GM12878 (cell line): ENCODE measurements around the gene ATG13. TPM values are rescaled to one million over a fixed set of nuclear protein-coding genes. Genes with fewer than 3 reads are reported as not detected.

Experiments used
- CREB1 ChIP-seq: IDR thresholded peaks from 2 replicates; pipeline ENCODE4 v1.6.1; 2012; ENCODE audit warnings: low read depth, mild to moderate bottlenecking, inconsistent platforms
- JUND ChIP-seq: IDR thresholded peaks from 2 replicates; pipeline ENCODE4 v1.6.1; 2012; ENCODE audit warnings: low read depth, mild to moderate bottlenecking, low read length, improper control_type of control experiment, moderate library complexity
- NFIC ChIP-seq: IDR thresholded peaks from 2 replicates; pipeline ENCODE4 v1.6.1; 2012; ENCODE audit warnings: low read depth, mild to moderate bottlenecking, inconsistent platforms, low read length, moderate library complexity
- NRF1 ChIP-seq: conservative IDR thresholded peaks from 2 replicates; pipeline ENCODE4 v1.6.1; 2011; ENCODE audit warnings: mild to moderate bottlenecking, low read depth, low read length, improper control_type of control experiment
- SUPT20H ChIP-seq: IDR thresholded peaks from 2 replicates; pipeline ENCODE4 v1.6.1; 2011; ENCODE audit warnings: low read depth, mild to moderate bottlenecking, low read length, moderate library complexity, borderline replicate concordance; ENCODE audit not compliant: control insufficient read depth
- WRNIP1 ChIP-seq: IDR thresholded peaks from 2 replicates; pipeline ENCODE4 v1.6.1; 2011; ENCODE audit warnings: low read depth, low read length, improper control_type of control experiment, borderline replicate concordance
- ZNF217 ChIP-seq: fragments of 450-650 bp; IDR thresholded peaks from 2 replicates; pipeline ENCODE4 v1.6.1; 2017; ENCODE audit warnings: antibody characterized with exemption, mild to moderate bottlenecking
- polyA plus RNA-seq, 11 experiments: library from polyadenylated mRNA; depleted of rRNA in 4 of 11; unstranded in 6 of 11; stranded (reverse) in 5 of 11; fragments of >200 nt; fragmentation: Nextera tagmentation in 4 of 11; fragmentation: Illumina TruSeq in 1 of 11; extraction: Ambion mirVana in 4 of 11; extraction: Trizol in 1 of 11; gene quantifications; 1 replicate in 1 of 11; 2 replicates in 10 of 11; pipeline versions ENCODE4 v1.2.1 to v1.2.3, GENCODE V29; 2011 to 2016; ENCODE audit warnings: inconsistent platforms in 2 of 11, missing spikeins in 2 of 11, low read depth in 1 of 11
- total RNA-seq, 4 experiments: library from RNA; depleted of rRNA in 3 of 4; stranded (reverse); fragments of >200 nt in 3 of 4; fragmentation: Illumina TruSeq in 1 of 4; extraction: Trizol in 1 of 4; gene quantifications; 2 replicates each; pipeline versions ENCODE4 v1.2.1 to v1.2.3, GENCODE V29; 2013 to 2021
- TF ChIP-seq, protein P1 (sequence below): fragments of 450-650 bp; IDR thresholded peaks from 2 replicates; pipeline ENCODE4 v1.6.1; 2016; ENCODE audit warnings: mild to moderate bottlenecking
- TF ChIP-seq, protein P2 (sequence below): fragments of 450-650 bp; IDR thresholded peaks from 2 replicates; pipeline ENCODE4 v1.6.1; 2017; ENCODE audit warnings: mild to moderate bottlenecking, moderate library complexity

The ATG13 gene
- total and polyA plus RNA-seq, 10 of the 15 experiments (the other 5 are each of a cell fraction or from before 2014, with no cell fraction given) = 10.9 to 61.6 (median 50.9) TPM

DNA sequence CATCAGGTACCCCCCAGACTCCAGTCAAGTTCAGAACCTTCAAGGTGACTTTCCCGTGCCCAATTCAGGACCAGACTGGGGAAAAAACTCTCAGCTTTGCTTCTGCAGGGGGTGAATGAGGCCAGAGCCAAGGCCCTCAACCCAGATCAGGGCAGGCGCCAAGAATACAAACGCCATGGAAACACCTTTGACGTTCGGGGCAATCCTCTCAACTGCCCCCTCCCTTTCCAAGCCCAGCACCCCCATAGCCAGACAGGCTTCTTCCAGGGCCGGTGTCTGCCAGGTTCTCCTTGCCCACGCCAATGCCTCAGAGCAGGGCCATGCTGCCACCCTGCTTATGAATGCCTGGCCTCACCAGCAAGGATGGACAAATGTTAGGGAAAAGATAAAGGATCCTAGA is 77.3 kb downstream of the ATG13 start (continued):
- TF ChIP-seq, protein P1, sequence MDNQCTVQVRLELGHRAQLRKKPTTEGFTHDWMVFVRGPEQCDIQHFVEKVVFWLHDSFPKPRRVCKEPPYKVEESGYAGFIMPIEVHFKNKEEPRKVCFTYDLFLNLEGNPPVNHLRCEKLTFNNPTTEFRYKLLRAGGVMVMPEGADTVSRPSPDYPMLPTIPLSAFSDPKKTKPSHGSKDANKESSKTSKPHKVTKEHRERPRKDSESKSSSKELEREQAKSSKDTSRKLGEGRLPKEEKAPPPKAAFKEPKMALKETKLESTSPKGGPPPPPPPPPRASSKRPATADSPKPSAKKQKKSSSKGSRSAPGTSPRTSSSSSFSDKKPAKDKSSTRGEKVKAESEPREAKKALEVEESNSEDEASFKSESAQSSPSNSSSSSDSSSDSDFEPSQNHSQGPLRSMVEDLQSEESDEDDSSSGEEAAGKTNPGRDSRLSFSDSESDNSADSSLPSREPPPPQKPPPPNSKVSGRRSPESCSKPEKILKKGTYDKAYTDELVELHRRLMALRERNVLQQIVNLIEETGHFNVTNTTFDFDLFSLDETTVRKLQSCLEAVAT = no peak
- no peak for TF ChIP-seq WRNIP1
- TF ChIP-seq, protein P2, sequence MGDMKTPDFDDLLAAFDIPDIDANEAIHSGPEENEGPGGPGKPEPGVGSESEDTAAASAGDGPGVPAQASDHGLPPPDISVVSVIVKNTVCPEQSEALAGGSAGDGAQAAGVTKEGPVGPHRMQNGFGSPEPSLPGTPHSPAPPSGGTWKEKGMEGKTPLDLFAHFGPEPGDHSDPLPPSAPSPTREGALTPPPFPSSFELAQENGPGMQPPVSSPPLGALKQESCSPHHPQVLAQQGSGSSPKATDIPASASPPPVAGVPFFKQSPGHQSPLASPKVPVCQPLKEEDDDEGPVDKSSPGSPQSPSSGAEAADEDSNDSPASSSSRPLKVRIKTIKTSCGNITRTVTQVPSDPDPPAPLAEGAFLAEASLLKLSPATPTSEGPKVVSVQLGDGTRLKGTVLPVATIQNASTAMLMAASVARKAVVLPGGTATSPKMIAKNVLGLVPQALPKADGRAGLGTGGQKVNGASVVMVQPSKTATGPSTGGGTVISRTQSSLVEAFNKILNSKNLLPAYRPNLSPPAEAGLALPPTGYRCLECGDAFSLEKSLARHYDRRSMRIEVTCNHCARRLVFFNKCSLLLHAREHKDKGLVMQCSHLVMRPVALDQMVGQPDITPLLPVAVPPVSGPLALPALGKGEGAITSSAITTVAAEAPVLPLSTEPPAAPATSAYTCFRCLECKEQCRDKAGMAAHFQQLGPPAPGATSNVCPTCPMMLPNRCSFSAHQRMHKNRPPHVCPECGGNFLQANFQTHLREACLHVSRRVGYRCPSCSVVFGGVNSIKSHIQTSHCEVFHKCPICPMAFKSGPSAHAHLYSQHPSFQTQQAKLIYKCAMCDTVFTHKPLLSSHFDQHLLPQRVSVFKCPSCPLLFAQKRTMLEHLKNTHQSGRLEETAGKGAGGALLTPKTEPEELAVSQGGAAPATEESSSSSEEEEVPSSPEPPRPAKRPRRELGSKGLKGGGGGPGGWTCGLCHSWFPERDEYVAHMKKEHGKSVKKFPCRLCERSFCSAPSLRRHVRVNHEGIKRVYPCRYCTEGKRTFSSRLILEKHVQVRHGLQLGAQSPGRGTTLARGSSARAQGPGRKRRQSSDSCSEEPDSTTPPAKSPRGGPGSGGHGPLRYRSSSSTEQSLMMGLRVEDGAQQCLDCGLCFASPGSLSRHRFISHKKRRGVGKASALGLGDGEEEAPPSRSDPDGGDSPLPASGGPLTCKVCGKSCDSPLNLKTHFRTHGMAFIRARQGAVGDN = no peak
- no peak for TF ChIP-seq SUPT20H
- TF ChIP-seq CREB1 = no peak
- no peak for TF ChIP-seq ZNF217
- TF ChIP-seq JUND = no peak
- no peak for TF ChIP-seq NFIC
- TF ChIP-seq NRF1 = no peak
